ENCODE data around the gene TBXT.
"Not testable (repeated sequence)": the region's sequence is repeated elsewhere in the genome, so short reads cannot be mapped to it uniquely, and the experiment has no call there.

Gene TBXT

GRCh38 chr6:166172546-166172945 is 4.9 kb upstream of the TBXT start:
- DNase-seq (ENCODE audit: low read depth in 2 of 2): no peak

GRCh38 chr6:166169549-166170421 is 2.1 kb upstream of the TBXT start:
- no peak for DNase-seq (ENCODE audit: low read depth in 2 of 2)

- DNase-seq (ENCODE audit: low read depth in 2 of 2): no peak
Measured at GRCh38 chr6:166168616-166169548, 1.2 kb upstream of the TBXT start.

GRCh38 chr6:166167258-166167731 is 356 bp downstream of the TBXT start:
- no peak for DNase-seq (ENCODE audit: low read depth in 2 of 2)

- DNase-seq (ENCODE audit: low read depth in 2 of 2): no peak
Measured at GRCh38 chr6:166166314-166167257, 1.1 kb downstream of the TBXT start.

- DNase-seq (ENCODE audit: low read depth in 2 of 2): no peak
Measured at GRCh38 chr6:166165558-166166313, 1.9 kb downstream of the TBXT start.

- DNase-seq (ENCODE audit: low read depth in 2 of 2): no peak
Measured at GRCh38 chr6:166162599-166163342, 4.9 kb downstream of the TBXT start.

- no peak for DNase-seq (ENCODE audit: low read depth in 2 of 2)
Measured at GRCh38 chr6:166157930-166158617, 9.6 kb downstream of the TBXT start.

- DNase-seq (ENCODE audit: low read depth in 2 of 2): no peak
Measured at GRCh38 chr6:166156942-166157341, 10.7 kb downstream of the TBXT start.

- DNase-seq (ENCODE audit: low read depth in 2 of 2): no peak
Measured at GRCh38 chr6:166153966-166154365, 13.7 kb downstream of the TBXT start.

- no peak for DNase-seq (ENCODE audit: low read depth in 2 of 2)
Measured at GRCh38 chr6:166152660-166153059, 15.0 kb downstream of the TBXT start.

GRCh38 chr6:166151798-166152197 is 15.9 kb downstream of the TBXT start:
- no peak for DNase-seq (ENCODE audit: low read depth in 2 of 2)

- no peak for DNase-seq (ENCODE audit: low read depth in 2 of 2)
Measured at GRCh38 chr6:166145751-166146150, 21.9 kb downstream of the TBXT start.

- DNase-seq (ENCODE audit: low read depth in 2 of 2): no peak
Measured at GRCh38 chr6:166143011-166143410, 24.6 kb downstream of the TBXT start.

GRCh38 chr6:166127624-166128472 is 39.8 kb downstream of the TBXT start:
- DNase-seq (ENCODE audit: low read depth in 2 of 2): no peak

- not testable (repeated sequence) for DNase-seq (ENCODE audit: low read depth in 2 of 2)
Measured at GRCh38 chr6:166123115-166123514, 44.5 kb downstream of the TBXT start.

- no peak for DNase-seq (ENCODE audit: low read depth in 2 of 2)
Measured at GRCh38 chr6:166121726-166122125, 45.9 kb downstream of the TBXT start.
